GM18526 (cell line): ENCODE results near the gene ETFRF1.

ENCODE experiments used
- POLR2A ChIP-seq: IDR thresholded peaks from 3 replicates; pipeline ENCODE4 v1.6.1; 2011; ENCODE audit not compliant: insufficient read length; ENCODE audit errors: extremely low read depth

The ETFRF1 gene

DNA sequence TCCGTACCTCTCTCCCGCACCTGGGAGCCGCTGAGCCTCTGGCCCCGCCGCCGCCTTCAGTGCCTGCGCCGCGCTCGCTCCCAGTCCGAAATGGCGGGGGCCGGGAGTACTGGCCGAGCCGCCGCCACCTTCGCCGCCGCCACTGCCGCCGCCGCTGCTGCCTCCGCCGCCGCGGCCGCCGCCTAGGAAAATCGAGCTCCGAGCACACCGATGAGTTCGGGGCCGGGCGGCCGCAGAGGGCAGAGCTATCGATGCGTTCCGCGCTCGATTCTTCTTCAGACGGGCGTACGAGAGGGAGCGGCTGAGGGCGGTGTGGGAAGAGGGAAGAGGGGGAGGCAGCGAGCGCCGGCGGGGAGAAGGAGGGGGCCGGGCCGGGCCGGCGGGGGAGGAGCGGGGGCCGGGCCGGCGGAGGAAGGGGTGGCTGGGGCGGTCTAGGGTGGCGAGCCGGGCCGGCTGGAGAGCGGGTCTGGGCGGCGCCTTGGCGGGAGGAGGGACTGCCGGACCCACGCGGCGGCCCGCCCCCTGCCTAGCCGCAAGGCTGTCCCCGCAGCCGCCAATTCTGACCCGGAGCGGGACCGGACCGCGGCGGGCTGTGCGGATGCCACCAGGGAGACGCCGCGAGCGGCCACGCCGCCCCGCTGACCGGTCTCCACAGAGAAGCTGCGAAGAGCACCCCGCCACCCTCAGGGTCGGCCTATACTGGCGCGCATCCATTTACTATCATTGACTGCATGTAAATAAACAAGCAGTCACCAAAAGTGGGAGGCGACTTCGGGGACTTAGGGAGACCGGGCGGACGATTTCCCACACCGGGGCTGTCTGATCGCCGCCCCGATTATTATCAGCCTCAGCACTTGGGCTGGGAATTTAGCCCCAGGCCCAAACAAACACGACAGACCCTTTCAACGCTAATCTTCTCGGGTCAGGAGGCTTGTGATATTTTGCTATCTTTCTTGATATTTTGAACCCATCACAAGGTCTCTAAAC is 56.0 kb downstream of the ETFRF1 start, which contains the start of gene KRAS:
TSS of gene KRAS (minus strand) at position 186 of the 987 bp plus-strand sequence.
- TF ChIP-seq POLR2A = peak; percentile 55

- no peak for TF ChIP-seq POLR2A
Observed at GRCh38 chr12:25251769-25252168, 56.7 kb downstream of the ETFRF1 start.

GRCh38 chr12:25252946-25253345 is 57.9 kb downstream of the ETFRF1 start:
- no peak for TF ChIP-seq POLR2A

- TF ChIP-seq POLR2A = no peak
Observed at GRCh38 chr12:25253371-25254068, 58.5 kb downstream of the ETFRF1 start.

GRCh38 chr12:25254271-25254880 is 59.3 kb downstream of the ETFRF1 start:
- no peak for TF ChIP-seq POLR2A
